Measurements from ENCODE around the gene ABCC8. TPM values are rescaled to one million over a fixed set of nuclear protein-coding genes. Genes with fewer than 3 reads are reported as not detected.

ABCC8 gene
- total RNA-seq, 4 donors from 2014 or later, result 0.38 to 2.2 TPM; not detected in 2

DNA sequence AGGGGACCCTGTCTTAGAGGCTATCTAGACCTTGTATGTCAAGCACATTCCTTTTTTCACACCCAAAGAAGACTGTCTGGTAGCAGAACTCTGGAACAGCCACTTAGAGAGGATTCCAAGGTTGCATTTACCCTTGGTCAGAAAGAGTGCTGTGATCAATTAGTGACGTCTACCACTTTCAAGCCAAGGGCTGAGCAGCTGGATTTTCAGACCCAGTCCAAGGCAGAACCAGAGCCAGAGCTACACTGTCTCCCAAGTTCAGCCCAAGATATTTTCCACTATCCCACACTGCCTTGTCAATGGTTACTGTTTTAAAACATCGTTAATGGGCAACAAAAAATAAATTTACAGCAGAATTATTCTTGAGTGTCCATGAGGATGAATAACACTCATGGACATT, 24.0 kb downstream of the ABCC8 start:
- no peak for DNase-seq (ENCODE audit: low spot score)
- TF ChIP-seq, protein P1, sequence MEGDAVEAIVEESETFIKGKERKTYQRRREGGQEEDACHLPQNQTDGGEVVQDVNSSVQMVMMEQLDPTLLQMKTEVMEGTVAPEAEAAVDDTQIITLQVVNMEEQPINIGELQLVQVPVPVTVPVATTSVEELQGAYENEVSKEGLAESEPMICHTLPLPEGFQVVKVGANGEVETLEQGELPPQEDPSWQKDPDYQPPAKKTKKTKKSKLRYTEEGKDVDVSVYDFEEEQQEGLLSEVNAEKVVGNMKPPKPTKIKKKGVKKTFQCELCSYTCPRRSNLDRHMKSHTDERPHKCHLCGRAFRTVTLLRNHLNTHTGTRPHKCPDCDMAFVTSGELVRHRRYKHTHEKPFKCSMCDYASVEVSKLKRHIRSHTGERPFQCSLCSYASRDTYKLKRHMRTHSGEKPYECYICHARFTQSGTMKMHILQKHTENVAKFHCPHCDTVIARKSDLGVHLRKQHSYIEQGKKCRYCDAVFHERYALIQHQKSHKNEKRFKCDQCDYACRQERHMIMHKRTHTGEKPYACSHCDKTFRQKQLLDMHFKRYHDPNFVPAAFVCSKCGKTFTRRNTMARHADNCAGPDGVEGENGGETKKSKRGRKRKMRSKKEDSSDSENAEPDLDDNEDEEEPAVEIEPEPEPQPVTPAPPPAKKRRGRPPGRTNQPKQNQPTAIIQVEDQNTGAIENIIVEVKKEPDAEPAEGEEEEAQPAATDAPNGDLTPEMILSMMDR (IDR thresholded peaks at IDR 0.05), result no peak
- ATAC-seq (ENCODE audit: low FRiP score), result no peak

DNA sequence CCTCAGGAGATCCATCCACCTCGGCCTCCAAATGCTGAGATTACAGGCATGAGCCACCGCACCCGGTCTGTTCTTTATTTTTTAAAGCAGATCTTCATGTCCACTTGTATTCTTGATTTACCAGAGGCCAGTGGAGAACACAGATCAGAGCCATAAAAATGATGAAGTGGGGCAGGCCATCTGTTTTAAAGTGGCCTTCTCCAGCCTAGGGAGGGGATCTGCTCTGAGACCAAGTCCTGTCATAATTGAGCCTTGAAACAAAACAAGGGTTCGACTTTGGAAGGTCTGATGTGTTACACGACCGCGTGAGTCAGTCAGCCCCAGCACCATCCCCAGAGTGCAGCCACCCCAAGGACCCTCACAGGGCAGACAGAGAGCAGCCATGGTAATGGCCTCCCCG, 27.5 kb downstream of the ABCC8 start:
- TF ChIP-seq, protein P1 (IDR thresholded peaks at IDR 0.05), result no peak
- ATAC-seq (ENCODE audit: low FRiP score), result no peak
- no peak for DNase-seq (ENCODE audit: low spot score)

DNA sequence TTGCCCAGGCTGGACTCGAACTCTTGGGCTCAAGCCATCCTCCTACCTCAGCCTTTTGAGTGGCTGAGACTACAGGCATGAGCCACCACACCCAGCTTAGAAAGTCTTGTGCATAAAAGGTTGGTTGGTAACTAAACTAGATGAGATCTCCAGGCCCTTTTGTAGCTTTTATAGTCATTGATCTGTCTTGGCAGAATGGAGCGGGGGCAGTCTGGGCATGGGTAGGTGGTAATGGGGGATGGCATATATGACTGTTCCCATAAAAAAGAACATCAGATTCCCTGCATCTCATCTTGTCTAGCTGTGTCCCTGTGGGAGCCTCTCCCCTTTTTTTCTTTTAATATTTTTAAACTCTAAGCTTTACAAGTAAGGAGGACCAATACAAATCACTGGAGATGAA, 30.2 kb downstream of the ABCC8 start:
- TF ChIP-seq, protein P1 (IDR thresholded peaks at IDR 0.05), result no peak
- DNase-seq (ENCODE audit: low spot score), result no peak
- ATAC-seq (ENCODE audit: low FRiP score), result no peak

DNA sequence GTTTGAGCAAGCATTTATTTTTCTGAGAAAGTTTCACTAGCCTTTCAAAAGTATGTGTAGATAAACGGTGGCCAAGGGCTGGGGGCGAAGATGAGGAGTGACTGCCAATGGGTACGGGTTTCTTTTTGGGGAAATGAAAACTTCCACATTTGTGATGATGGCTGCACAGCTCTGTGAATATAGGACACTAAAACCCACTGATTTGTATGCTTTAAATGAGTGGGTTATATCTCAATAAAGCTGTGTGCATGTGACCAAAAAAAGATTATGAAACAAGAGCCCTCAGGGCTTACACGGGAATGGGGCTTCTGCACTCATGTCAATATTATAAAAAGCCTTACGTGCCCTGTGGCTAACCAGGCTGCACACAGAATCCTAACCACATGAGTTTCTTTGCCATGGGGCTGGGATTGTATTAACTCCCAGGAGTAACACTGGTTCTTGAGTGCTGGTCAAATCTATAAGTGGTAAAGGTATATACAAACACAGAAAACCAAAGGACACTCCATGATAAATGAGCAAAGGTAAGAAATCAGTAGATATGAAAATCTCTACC, 31.3 kb downstream of the ABCC8 start:
- DNase-seq (ENCODE audit: low spot score) (no peak), ATAC-seq (ENCODE audit: low FRiP score) (no peak)
- TF ChIP-seq, protein P1 (IDR thresholded peaks at IDR 0.05), result no peak

DNA sequence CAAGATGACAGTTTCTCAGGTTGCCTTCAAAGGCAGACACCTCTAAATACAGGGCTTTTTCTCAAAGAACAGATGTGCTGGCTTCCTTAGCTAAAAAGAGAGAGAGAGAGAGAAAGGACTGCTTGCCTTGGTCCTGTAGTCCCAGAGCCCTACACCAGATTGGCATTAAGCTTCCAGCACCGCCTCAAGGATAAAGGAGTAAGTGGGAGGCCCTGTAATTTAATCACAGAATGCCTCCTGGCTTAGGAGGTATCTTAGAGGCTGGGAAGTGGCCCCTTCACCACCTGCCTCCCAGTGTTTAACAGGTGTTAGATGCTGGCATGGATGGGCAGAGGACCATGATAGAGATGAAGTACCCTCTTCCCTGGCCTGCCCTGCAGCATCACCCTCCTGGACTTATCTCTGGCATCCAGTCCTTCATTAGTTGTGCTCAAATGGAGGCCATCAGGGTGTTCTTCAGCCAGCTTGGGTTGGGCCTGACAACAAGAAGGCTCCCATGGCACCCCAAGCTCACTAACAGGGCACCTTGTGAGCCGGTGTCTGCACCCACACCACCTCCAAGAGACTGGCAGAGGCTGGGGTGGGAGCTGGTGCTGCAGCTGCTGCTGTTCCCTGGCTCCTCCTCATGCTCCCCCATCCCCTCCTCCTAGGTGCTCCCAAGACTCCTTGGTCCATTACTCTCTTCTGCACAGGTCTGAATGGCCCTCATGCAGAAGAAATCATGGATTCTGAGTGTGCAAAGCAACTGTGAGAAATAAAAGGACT, 32.5 kb downstream of the ABCC8 start:
- DNase-seq (ENCODE audit: low spot score), result no peak
- no peak for ATAC-seq (ENCODE audit: low FRiP score)
- TF ChIP-seq, protein P1 (IDR thresholded peaks at IDR 0.05), result no peak

DNA sequence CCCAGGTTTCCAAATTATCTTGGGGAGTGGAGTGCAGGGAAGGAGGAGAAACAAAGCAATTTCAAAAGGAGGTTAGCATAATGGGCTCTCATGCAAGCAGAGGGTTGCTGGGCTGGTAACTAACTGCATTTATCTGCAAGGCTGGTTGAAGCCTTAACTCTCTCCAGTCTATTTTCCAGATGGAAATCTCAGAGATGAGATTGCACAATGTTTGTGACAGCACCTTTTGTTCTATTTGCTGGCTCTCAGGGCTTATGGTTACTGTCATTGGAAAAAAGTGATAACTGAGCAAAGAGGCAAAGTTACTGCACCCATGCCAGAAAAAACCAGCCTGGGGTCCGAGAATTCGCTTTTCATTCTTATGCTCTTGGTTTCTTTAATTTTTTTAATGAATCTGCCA, 33.2 kb downstream of the ABCC8 start:
- DNase-seq (ENCODE audit: low spot score), result no peak
- TF ChIP-seq, protein P1 (IDR thresholded peaks at IDR 0.05), result no peak
- no peak for ATAC-seq (ENCODE audit: low FRiP score)

DNA sequence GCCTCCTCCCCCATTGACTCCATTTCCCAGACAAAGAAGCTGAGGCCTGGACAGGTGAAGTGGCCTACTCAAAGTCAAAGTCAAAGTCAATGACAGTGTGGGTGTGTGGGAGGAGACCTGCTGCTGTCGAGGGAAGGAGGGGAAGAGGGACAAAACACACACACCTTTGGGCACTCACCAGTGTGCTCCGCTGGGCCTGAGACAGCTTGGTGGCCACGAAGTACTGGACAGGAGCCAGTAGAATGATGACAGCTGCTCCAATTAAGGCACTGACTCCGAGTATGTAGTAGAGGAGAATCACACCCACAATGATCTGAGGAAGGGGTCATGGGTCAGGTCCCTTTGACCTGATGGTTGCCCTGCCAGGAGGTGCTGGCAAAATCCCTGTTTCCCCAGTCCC, 33.6 kb downstream of the ABCC8 start:
- DNase-seq (ENCODE audit: low spot score) (no peak), ATAC-seq (ENCODE audit: low FRiP score) (no peak)
- TF ChIP-seq, protein P1 (IDR thresholded peaks at IDR 0.05), result no peak
